Fibroblast of skin of left biceps (primary cell): ENCODE measurements around the gene NEDD8.

Source experiments
- DNase-seq, 2 experiments: peaks; one replicate each; pipeline ENCODE4 v3.0.0-alpha.2; 2013; ENCODE audit warnings: low read depth in 2 of 2

Gene NEDD8

DNA sequence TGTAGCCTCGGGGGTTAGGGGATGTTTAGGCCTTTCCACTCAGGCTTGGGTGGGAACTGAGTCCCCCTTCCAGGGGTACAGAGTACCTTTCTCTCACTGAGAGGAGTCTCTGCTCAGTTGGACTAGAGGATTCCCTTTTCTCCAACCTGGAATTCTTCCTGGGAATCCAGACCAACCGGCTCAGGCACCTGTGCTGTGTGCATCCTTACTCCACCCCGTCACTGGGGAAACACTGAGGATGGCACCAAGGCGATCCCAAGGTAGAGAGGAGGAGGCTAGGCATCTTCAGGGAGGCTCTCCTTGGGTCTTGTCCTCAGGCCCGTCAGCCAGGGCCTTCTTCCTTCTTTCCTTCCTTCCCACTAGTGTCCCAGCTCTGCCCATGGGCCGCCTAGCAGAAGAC is 31.7 kb upstream of the NEDD8 start:
- DNase-seq: no peak

GRCh38 chr14:24262821-24263733 is 30.9 kb upstream of the NEDD8 start, which contains the start of gene TGM1:
Gene TGM1, minus strand, starts transcription at chr14:24263177. Its CDS starts 825 bp downstream, at chr14:24262352.
- no peak for DNase-seq

DNA sequence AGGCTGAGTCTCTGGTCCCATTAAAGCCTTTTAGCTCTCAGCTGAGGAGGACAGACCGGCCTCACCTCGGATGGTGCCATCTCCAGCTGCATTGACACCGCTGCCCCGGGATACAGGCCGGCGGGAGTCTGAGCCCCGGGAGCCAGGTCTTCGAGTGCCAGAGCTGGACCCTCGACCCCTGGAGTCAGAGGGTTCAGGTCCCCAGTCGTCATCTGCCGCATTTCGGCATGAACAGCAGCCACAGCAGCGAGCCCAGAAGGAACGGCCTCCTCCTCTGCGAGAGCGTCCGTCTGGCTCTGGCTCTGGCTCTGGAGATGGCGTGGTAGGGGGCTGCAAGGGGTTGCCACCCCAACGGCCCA is 29.8 kb upstream of the NEDD8 start:
- DNase-seq: no peak

GRCh38 chr14:24261256-24261968 is 29.2 kb upstream of the NEDD8 start:
- no peak for DNase-seq

- DNase-seq: no peak
These were observed 28.6 kb upstream of the NEDD8 start for GRCh38 chr14:24260780-24261157.

DNA sequence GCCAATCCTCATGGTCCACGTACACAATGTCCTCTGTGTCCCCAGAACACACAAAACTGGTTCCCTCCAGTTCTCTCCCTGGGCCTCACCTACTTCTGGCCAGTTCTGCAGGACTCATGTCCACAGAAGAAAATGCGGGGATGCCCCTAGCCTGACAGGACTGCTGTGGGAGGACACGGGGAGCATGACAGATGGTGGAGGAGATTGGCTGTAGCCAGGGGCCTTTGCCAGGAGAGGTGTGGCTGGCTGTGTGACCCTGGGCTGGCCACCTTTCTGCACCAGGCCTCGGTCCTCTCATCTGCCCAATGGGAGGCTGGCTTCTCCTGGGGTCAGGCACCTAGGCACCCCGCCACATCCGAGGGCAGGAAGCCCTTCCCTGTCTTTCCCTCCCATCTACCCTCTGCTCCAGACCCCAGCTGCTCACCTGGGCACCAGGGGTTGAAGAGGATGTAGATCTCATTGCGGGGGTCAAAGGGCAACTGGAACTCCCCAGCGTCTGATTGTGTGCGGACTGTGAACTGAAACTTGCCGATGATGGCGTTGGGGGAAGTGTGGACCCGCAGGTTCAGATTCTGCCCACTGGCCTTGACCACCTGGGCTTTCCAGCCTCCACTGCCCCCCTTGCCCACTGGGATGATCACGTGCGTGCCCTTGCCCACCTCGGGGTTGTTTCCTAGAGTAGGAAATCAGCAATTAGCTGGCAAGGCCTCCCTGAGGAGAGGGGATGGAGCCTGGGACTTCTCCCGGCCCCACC is 28.0 kb upstream of the NEDD8 start:
- DNase-seq: no peak

GRCh38 chr14:24259282-24260025 is 27.3 kb upstream of the NEDD8 start:
- DNase-seq: peak; percentile 43 to 46

GRCh38 chr14:24258548-24259265 is 26.5 kb upstream of the NEDD8 start:
- no peak for DNase-seq

- no peak for DNase-seq
These were observed 26.0 kb upstream of the NEDD8 start for GRCh38 chr14:24258119-24258518.

DNA sequence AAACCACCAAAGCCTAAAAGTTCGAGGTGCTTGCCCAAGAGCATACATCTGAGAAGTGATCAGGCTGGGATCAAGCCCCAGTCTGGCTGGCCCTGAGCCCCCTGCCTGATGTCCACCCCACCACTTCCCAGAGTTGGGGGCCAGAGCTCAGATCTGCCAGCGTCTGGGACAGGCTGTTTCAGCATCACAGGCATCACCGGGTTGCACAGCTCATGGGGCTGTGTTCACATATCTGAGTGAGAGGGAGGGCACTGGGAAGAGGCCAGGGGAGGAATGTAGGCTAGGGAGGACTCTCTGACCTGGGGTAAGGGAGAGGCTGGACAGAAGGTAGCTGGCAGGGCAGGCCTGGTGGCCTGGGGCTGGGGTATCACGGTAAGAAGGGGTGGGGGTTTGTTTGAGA is 24.8 kb upstream of the NEDD8 start:
- DNase-seq: no peak

DNA sequence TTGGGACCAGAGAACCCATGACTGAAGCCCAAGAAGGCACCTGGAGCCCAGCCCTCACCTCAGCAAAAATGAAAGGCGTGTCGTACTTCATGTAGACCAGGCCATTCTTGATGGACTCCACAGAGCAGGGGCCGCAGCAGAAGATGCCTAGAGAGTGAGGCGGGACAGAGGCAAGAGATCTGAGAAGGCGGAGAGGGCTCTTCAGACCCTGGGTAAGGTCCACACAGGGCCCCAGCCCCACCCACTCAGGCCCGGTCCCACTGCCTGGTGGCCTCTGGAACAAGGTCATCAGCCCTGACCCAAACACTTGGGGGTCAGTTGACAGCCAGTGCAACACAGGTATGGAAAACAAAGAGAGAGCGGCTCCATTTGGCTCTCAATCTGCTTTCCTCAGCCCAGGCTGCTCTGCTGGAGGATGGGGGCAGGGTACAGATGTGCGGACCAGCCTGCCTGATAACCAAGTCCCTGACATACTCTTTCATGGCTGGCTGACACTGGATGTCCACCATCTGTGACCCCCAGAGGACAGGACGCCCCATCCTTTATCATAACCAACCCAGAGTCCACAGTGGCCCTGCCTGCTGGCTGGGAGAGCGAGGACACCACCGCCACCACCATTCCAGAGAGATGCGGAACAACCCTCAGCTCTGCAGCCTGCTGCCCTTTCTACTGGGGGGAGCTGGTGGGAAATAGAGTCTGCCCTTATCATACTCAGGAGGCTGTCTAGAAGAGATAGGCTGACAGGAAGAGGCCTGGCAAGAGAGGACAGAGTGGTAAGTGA is 24.0 kb upstream of the NEDD8 start:
- DNase-seq: no peak

DNA sequence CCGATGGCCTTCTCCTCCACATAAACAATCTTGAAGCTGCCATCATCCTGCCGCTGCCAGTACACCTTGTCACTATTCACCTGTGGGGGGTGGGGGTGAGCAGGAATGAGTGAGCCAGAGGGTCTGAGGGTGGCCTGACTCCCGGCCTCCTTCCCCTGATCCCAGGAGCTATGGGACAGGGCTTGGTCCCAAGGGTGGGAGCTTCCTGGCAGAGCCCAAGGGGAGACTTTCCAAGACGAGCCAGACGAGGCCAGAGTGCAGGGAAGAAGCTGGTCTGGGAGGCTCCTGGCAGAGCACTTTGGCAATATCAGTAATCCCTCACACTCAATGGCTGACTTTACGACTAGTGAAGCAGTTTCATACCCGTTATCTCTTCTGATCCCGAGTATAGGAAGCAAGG is 23.3 kb upstream of the NEDD8 start:
- DNase-seq: no peak

- DNase-seq: no peak
These were observed 22.6 kb upstream of the NEDD8 start for GRCh38 chr14:24254630-24255392.

DNA sequence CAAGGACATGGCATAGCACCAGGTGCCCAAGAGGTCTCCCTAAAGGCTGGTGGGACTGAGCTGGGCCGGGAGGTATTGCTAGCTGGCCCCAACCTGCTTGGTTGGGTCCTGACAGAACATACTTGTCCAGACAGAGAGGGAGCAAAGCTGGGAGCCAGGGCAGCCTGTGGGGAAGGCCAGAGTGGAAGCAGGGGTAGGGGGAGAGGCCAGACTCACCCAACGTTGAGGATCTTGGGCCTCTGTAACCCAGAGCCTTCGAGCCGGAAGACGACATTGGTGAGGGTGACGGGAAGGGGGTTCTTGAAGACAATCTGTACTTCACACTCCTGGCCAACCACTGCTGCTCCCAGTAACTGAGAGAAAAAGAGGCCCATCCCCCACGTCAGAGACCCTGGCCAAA is 21.8 kb upstream of the NEDD8 start:
- no peak for DNase-seq

DNA sequence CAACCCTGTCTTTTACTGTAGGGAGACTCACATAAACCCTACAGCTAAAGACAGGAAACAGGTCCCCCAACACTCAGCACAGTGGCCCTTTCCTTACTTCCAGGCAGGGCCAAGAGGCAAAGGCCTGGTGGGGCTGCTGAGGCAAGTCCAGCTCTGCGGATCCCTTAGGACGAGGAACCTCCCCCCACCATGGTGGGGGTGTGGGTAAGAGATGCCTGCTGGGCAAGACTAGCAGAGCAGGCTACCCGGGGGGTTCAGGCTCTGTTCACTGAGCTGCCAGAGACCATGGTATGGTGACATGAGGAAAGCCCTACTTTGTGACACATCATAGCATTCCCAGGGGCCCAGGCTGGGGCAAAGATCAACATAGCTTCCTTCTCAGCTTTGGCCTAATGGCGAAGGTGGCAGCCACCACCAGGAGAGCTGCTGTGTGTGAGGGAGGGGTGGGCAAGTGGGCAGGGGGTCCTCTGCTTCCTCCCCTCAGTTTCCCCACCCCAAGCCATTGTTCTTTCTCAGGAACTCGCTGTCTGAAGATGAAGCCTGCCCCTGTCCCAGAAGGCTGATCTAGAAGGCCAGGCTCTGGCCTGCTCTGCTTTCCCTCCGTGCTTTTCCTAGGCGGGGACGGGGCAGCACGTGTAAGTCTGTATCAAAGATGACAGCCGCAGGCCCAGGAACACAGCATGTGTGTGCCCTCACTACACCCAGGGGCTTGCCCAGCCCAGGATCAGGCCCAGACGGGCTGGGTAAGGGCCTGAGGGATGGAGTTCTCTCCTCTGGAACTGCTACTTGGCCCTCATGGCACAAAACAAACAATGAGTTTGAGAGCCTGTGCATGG is 20.3 kb upstream of the NEDD8 start:
- no peak for DNase-seq

- DNase-seq: no peak
These were observed 19.7 kb upstream of the NEDD8 start for GRCh38 chr14:24251880-24252288.

GRCh38 chr14:24250354-24250753 is 18.2 kb upstream of the NEDD8 start:
- no peak for DNase-seq

DNA sequence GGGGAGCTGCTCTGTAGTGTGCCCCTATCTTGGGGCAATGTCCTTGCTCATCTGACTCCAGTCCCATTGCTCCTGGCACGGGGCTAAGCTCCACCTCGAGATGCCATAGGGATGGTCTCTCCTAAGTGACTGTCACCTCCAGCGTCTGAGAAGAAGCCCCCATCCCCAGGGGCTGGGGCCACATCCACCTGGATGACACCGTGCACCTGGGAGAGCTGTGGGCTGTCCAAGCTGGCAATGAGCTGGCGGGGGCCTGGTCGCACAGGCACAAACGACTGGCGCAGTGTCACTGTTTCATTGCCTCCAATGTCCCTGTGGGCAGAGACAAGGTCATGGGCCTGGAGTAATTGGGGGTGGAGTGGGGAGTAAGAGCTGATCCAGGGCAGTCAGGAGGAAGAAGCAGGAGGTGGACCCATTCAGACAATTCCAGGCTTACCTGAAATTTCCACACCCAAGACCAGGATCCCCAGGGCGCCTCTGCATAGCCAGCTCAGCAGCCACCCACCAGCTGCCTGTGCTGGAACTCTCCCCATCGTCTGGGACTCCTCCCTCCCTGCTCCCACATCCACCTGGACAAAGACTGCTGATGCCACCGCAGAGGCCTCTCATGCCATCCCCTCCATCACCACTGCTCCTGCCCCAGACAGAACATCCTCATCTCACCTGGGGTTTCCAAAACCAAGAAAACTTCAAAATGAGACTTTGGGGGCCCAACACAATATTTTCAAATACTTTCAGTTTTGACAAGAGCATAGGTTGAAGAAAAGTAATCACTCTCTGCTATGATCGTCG is 17.3 kb upstream of the NEDD8 start:
- no peak for DNase-seq
